HG03039 (cell line): ENCODE measurements around the gene KIF5C.

ENCODE experiments used
- ATAC-seq: cut with Tn5 transposase; IDR thresholded peaks from one replicate; pipeline ENCODE4 v1.9.1; 2021; ENCODE audit warnings: mild to moderate bottlenecking, moderate library complexity; ENCODE audit not compliant: unreplicated experiment

Gene KIF5C

GRCh38 chr2:149068225-149068995 lies 193.4 kb downstream of the KIF5C start:
- ATAC-seq, result no peak

GRCh38 chr2:149068996-149069888 lies 194.2 kb downstream of the KIF5C start:
- no peak for ATAC-seq

GRCh38 chr2:149070681-149071320 lies 195.8 kb downstream of the KIF5C start:
- ATAC-seq, result no peak

GRCh38 chr2:149075105-149075504 lies 200.1 kb downstream of the KIF5C start:
- no peak for ATAC-seq

GRCh38 chr2:149075853-149076252 lies 200.8 kb downstream of the KIF5C start:
- no peak for ATAC-seq
